WTC11 (cell line): ENCODE results near the gene LAMA2.

ENCODE experiments used
- FOXJ3 ChIP-seq: sonication (generic); formaldehyde crosslinking; IDR thresholded peaks from 2 replicates; pipeline ENCODE4 v1.9.0; 2021; ENCODE audit warnings: missing genetic modification reagents, mild to moderate bottlenecking, borderline replicate concordance
- GABPB1 ChIP-seq: sonication (generic); formaldehyde crosslinking; IDR thresholded peaks from 2 replicates; pipeline ENCODE4 v1.8.1; 2023; ENCODE audit warnings: mild to moderate bottlenecking, missing genetic modification reagents
- TCF7 ChIP-seq: sonication (generic); formaldehyde crosslinking; IDR thresholded peaks from 2 replicates; pipeline ENCODE4 v1.8.0; 2022; ENCODE audit warnings: mild to moderate bottlenecking, low read depth, missing genetic modification reagents, moderate library complexity
- TF ChIP-seq, protein P1 (sequence below): fragments of 200-600 bp; IDR thresholded peaks from 2 replicates; pipeline ENCODE4 v1.8.0; 2022; ENCODE audit warnings: antibody characterized with exemption
- TF ChIP-seq, protein P2 (sequence below): sonication (generic); formaldehyde crosslinking; IDR thresholded peaks from 2 replicates; pipeline ENCODE4 v1.8.0; 2022; ENCODE audit warnings: mild to moderate bottlenecking, missing genetic modification reagents
- TF ChIP-seq, protein P3 (sequence below): sonication (generic); formaldehyde crosslinking; IDR thresholded peaks from 2 replicates; pipeline ENCODE4 v1.8.1; 2022; ENCODE audit warnings: missing genetic modification reagents, borderline replicate concordance

DNA sequence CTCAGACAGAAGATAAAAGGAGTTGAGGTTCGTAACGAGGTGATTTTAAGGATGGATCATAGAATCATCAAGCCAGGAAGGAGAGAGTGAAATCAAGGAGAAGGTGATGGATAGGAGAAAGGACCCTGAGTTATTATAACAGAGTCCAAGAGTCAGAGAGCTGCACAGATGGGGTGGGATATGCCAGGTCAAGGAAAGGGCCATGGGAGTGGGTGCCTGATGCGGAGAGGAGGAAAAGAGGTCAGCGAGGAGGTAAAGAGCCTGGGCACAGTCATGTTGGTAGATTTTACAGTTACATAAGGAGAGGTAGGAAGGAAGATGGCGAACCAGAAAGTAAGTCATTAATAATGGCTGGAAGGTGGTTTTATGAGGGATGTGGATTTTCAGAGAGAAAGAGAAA lies 114.9 kb downstream of the LAMA2 start:
- TF ChIP-seq, protein P1, sequence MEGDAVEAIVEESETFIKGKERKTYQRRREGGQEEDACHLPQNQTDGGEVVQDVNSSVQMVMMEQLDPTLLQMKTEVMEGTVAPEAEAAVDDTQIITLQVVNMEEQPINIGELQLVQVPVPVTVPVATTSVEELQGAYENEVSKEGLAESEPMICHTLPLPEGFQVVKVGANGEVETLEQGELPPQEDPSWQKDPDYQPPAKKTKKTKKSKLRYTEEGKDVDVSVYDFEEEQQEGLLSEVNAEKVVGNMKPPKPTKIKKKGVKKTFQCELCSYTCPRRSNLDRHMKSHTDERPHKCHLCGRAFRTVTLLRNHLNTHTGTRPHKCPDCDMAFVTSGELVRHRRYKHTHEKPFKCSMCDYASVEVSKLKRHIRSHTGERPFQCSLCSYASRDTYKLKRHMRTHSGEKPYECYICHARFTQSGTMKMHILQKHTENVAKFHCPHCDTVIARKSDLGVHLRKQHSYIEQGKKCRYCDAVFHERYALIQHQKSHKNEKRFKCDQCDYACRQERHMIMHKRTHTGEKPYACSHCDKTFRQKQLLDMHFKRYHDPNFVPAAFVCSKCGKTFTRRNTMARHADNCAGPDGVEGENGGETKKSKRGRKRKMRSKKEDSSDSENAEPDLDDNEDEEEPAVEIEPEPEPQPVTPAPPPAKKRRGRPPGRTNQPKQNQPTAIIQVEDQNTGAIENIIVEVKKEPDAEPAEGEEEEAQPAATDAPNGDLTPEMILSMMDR = no peak
- TF ChIP-seq FOXJ3 (CRISPR knock-in tag) (no peak), GABPB1 (CRISPR knock-in tag) (no peak), TCF7 (no peak)
- TF ChIP-seq, protein P2, sequence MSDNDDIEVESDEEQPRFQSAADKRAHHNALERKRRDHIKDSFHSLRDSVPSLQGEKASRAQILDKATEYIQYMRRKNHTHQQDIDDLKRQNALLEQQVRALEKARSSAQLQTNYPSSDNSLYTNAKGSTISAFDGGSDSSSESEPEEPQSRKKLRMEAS (CRISPR knock-in tag) = no peak
- TF ChIP-seq, protein P3, sequence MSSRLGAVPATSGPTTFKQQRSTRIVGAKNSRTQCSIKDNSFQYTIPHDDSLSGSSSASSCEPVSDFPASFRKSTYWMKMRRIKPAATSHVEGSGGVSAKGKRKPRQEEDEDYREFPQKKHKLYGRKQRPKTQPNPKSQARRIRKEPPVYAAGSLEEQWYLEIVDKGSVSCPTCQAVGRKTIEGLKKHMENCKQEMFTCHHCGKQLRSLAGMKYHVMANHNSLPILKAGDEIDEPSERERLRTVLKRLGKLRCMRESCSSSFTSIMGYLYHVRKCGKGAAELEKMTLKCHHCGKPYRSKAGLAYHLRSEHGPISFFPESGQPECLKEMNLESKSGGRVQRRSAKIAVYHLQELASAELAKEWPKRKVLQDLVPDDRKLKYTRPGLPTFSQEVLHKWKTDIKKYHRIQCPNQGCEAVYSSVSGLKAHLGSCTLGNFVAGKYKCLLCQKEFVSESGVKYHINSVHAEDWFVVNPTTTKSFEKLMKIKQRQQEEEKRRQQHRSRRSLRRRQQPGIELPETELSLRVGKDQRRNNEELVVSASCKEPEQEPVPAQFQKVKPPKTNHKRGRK = no peak
